ENCODE data around the gene TVP23C. TPM values are rescaled to one million over a fixed set of nuclear protein-coding genes. Genes with fewer than 3 reads are reported as not detected.

TVP23C gene
- total RNA-seq, 4 donors from 2014 or later = 5.6 to 14.8 (median 8.2) TPM

DNA sequence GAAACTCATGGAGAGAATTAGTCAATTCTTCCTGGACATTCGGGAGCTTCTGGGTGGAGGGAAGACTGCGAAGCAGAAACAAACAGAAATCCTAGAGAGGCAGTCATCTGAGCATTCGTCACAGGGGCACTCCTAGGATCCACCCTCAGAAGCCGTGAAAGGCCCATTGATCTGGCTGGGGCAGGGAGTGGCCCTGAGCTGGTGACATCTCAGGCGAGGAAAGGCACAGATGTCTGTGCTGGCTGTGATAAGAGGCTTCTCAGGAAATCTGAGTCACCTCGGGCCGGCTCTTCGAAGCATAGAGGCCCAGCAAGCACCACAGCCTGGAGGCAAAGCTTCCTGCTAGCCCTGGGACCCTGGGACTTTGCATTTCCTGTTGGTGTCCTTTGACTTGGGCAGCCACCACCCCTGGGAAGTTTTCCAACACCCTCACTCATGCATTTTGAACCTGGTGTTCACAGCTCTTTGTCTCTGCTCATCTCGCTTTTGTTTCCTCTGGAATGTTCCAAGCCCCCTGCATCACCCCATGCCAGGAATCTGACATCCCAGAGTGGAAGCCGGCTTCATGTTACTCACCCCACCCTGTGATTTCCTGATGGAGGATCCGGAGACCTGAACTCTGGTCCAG, 72.5 kb downstream of the TVP23C start:
- peak; percentile 89 to 94 for DNase-seq (ENCODE audit: low spot score in 2 of 2)
- WGBS, 2 donors = 28 to 30% methylated on average over 10 to 11 of the region's 11 CpGs
- no peak for TF ChIP-seq POLR2A (IDR thresholded peaks at IDR 0.05)
- TF ChIP-seq, protein P1, sequence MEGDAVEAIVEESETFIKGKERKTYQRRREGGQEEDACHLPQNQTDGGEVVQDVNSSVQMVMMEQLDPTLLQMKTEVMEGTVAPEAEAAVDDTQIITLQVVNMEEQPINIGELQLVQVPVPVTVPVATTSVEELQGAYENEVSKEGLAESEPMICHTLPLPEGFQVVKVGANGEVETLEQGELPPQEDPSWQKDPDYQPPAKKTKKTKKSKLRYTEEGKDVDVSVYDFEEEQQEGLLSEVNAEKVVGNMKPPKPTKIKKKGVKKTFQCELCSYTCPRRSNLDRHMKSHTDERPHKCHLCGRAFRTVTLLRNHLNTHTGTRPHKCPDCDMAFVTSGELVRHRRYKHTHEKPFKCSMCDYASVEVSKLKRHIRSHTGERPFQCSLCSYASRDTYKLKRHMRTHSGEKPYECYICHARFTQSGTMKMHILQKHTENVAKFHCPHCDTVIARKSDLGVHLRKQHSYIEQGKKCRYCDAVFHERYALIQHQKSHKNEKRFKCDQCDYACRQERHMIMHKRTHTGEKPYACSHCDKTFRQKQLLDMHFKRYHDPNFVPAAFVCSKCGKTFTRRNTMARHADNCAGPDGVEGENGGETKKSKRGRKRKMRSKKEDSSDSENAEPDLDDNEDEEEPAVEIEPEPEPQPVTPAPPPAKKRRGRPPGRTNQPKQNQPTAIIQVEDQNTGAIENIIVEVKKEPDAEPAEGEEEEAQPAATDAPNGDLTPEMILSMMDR (IDR thresholded peaks at IDR 0.05) = no peak
- H3K4me3 ChIP-seq (ENCODE audit: low read depth, poor library complexity, severe bottlenecking) = no peak overlapping the region
- intact Hi-C loops (cut with DNase I; ENCODE audit: low total_unique reads) = no loop called here

DNA sequence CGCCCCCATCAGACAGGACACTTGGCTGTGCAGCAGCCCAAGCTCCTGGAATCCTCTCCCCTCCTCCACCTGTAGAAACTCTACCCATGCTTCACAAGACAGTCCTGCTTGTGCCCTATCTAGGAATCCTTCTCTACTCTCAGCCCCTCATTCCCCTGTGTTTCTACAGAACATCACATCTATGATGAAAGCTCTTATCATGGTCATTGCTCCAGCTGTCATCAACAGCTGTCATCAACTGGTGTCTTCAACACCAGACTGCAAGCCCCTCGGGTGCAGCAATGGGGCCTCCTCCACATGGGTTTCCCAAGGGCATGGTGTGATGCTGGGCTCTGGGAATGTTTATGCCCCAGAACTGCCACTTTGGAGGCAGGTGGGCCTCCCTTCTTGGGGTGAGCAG, 74.7 kb downstream of the TVP23C start:
- intact Hi-C loops (cut with DNase I; ENCODE audit: low total_unique reads) = no loop called here
- no peak for DNase-seq (ENCODE audit: low spot score in 2 of 2)
- TF ChIP-seq POLR2A (IDR thresholded peaks at IDR 0.05) = no peak
- TF ChIP-seq, protein P1 (IDR thresholded peaks at IDR 0.05) = no peak
- no peak overlapping the region for H3K4me3 ChIP-seq (ENCODE audit: low read depth, poor library complexity, severe bottlenecking)
- WGBS, 2 donors = 86 to 88% methylated on average over 2 of the region's 2 CpGs

GRCh38 chr17:15485045-15485444, 78.2 kb downstream of the TVP23C start:
- 67% methylated on average over 4 of the region's 4 CpGs for WGBS, 2 donors
- no peak overlapping the region for H3K4me3 ChIP-seq (ENCODE audit: low read depth, poor library complexity, severe bottlenecking)

GRCh38 chr17:15483431-15483830, 79.9 kb downstream of the TVP23C start:
- intact Hi-C loops (cut with DNase I; ENCODE audit: low total_unique reads) = no loop called here
- 27 to 80% methylated on average over 4 of the region's 4 CpGs for WGBS, 2 donors

More at GRCh38 chr17:15485045-15485444, 78.2 kb downstream of the TVP23C start:
- no peak for DNase-seq (ENCODE audit: low spot score in 2 of 2)
- intact Hi-C loops (cut with DNase I; ENCODE audit: low total_unique reads) = no loop called here
- TF ChIP-seq, protein P1 (IDR thresholded peaks at IDR 0.05) = no peak
- TF ChIP-seq POLR2A (IDR thresholded peaks at IDR 0.05) = no peak

GRCh38 chr17:15482476-15482875, 80.8 kb downstream of the TVP23C start:
- WGBS, 2 donors = 53 to 59% methylated on average over 6 of the region's 6 CpGs
- no peak for DNase-seq (ENCODE audit: low spot score in 2 of 2)
- H3K4me3 ChIP-seq (ENCODE audit: low read depth, poor library complexity, severe bottlenecking) = no peak overlapping the region
- intact Hi-C loops (cut with DNase I; ENCODE audit: low total_unique reads) = no loop called here
- TF ChIP-seq, protein P1 (IDR thresholded peaks at IDR 0.05) = no peak
- TF ChIP-seq POLR2A (IDR thresholded peaks at IDR 0.05) = no peak

More at GRCh38 chr17:15483431-15483830, 79.9 kb downstream of the TVP23C start:
- no peak overlapping the region for H3K4me3 ChIP-seq (ENCODE audit: low read depth, poor library complexity, severe bottlenecking)
- no peak for TF ChIP-seq POLR2A (IDR thresholded peaks at IDR 0.05)
- TF ChIP-seq, protein P1 (IDR thresholded peaks at IDR 0.05) = no peak
- DNase-seq (ENCODE audit: low spot score in 2 of 2) = no peak

DNA sequence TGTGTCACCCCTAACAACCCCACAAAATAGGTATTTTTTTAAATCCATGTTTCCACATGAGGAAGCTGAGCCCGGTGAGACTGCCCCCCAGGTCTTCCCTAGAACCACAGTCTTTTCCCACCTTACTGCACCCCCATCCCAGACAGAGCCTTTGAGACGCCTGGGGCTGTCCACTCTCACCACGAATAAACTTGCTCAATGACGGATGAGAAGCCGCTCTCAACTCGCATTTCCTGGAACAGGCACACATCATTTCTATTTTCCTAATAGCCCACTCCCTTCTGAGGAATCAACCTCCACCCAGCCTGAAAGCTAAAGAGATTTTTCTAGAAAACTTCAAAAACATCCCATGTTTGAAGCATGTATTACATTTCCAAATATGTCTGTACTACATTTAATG, 81.8 kb downstream of the TVP23C start:
- H3K4me3 ChIP-seq (ENCODE audit: low read depth, poor library complexity, severe bottlenecking) = no peak overlapping the region
- TF ChIP-seq POLR2A (IDR thresholded peaks at IDR 0.05) = no peak
- TF ChIP-seq, protein P1 (IDR thresholded peaks at IDR 0.05) = no peak
- intact Hi-C loops (cut with DNase I; ENCODE audit: low total_unique reads) = no loop called here
- no peak for DNase-seq (ENCODE audit: low spot score in 2 of 2)
- 40 to 55% methylated on average over 6 of the region's 6 CpGs for WGBS, 2 donors

All from lower leg skin (tissue), 4 donors.